Measurements from ENCODE around the gene HK1.

DNA sequence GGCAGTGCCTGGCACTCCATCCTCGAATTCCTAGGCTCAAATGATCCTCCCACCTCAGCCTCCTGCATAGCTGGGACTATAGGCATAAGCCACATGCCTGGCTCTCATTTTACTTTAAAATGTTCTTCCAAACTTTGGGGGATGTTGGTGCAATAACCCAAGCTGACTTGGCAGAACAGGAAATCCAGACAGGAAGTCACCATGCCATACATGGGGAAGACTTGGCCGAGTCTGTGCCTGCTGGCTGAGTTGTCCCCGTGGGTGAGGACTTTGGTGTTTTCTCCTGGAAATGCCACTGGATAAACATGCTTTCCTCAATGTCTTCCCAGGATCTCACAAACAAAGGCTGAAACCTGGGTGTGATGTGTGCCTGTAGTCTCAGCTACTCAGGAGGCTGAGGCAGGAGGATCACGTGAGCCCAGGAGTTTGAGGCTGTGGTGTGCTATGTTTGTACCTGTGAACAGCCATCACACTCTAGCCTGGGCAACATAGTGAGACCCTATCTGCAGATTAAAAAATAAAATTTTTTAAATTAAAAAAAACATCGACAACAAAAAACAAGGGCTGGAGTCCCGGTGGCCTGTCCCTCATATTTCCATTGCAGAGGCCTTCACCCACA is 38.4 kb upstream of the HK1 start:
- TF ChIP-seq, protein P1, sequence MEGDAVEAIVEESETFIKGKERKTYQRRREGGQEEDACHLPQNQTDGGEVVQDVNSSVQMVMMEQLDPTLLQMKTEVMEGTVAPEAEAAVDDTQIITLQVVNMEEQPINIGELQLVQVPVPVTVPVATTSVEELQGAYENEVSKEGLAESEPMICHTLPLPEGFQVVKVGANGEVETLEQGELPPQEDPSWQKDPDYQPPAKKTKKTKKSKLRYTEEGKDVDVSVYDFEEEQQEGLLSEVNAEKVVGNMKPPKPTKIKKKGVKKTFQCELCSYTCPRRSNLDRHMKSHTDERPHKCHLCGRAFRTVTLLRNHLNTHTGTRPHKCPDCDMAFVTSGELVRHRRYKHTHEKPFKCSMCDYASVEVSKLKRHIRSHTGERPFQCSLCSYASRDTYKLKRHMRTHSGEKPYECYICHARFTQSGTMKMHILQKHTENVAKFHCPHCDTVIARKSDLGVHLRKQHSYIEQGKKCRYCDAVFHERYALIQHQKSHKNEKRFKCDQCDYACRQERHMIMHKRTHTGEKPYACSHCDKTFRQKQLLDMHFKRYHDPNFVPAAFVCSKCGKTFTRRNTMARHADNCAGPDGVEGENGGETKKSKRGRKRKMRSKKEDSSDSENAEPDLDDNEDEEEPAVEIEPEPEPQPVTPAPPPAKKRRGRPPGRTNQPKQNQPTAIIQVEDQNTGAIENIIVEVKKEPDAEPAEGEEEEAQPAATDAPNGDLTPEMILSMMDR (IDR thresholded peaks at IDR 0.05) = no peak
- no peak for TF ChIP-seq POLR2A (IDR thresholded peaks at IDR 0.05)
